ENCODE data around the gene LTB.

The LTB gene

GRCh38 chr6:31535538-31536324, 46.5 kb downstream of the LTB start:
- Histone ChIP-seq H3K27me3 (ENCODE audit: low read depth, low read length) (no peaks in the 10 kb centered on the region), H4K20me1 (ENCODE audit: insufficient read depth, low read length) (peaks cover 62% of the 10 kb centered on the region), H3K27ac (ENCODE audit: low read length) (no peak overlapping the region), H2AFZ (ENCODE audit: low read depth, low read length) (no peak overlapping the region), H3K79me2 (ENCODE audit: low read length) (peaks cover 61% of the 10 kb centered on the region), H3K36me3 (replicated peaks; ENCODE audit: low read depth, low read length) (peaks cover 68% of the 10 kb centered on the region), H3K9ac (ENCODE audit: low read length) (no peak overlapping the region), H3K4me1 (ENCODE audit: low read length) (peaks cover 17% of the 10 kb centered on the region), H3K9me3 (ENCODE audit: insufficient read depth, low read length) (no peaks in the 10 kb centered on the region), H3K4me3 (ENCODE audit: low read length) (no peak overlapping the region), H3K4me2 (ENCODE audit: low read length) (no peak overlapping the region)
- TF ChIP-seq EZH2phosphoT487 (IDR thresholded peaks at IDR 0.05; ENCODE audit: low read depth) (no peak), CTCF (IDR thresholded peaks at IDR 0.05; ENCODE audit: low read depth, low read length) (no peak)

- H3K36me3 ChIP-seq (replicated peaks; ENCODE audit: low read depth, low read length), result peaks cover 58% of the 10 kb centered on the region
- H3K27ac ChIP-seq (ENCODE audit: low read length), result no peak overlapping the region
- TF ChIP-seq EZH2phosphoT487 (IDR thresholded peaks at IDR 0.05; ENCODE audit: low read depth), result no peak
- TF ChIP-seq CTCF (IDR thresholded peaks at IDR 0.05; ENCODE audit: low read depth, low read length), result no peak
- H2AFZ ChIP-seq (ENCODE audit: low read depth, low read length), result no peak overlapping the region
- no peaks in the 10 kb centered on the region for H3K27me3 ChIP-seq (ENCODE audit: low read depth, low read length)
- H3K4me3 ChIP-seq (ENCODE audit: low read length), result no peak overlapping the region
- no peaks in the 10 kb centered on the region for H3K9me3 ChIP-seq (ENCODE audit: insufficient read depth, low read length)
- peaks cover 57% of the 10 kb centered on the region for H4K20me1 ChIP-seq (ENCODE audit: insufficient read depth, low read length)
- peaks cover 49% of the 10 kb centered on the region for H3K79me2 ChIP-seq (ENCODE audit: low read length)
- H3K4me2 ChIP-seq (ENCODE audit: low read length), result no peak overlapping the region
- H3K4me1 ChIP-seq (ENCODE audit: low read length), result peaks cover 7% of the 10 kb centered on the region
- no peak overlapping the region for H3K9ac ChIP-seq (ENCODE audit: low read length)
Observed at GRCh38 chr6:31534521-31535040, 47.6 kb downstream of the LTB start.

GRCh38 chr6:31534011-31534410, 48.2 kb downstream of the LTB start:
- H3K4me3 ChIP-seq (ENCODE audit: low read length), result no peak overlapping the region
- peaks cover 54% of the 10 kb centered on the region for H4K20me1 ChIP-seq (ENCODE audit: insufficient read depth, low read length)

More at GRCh38 chr6:31534011-31534410, 48.2 kb downstream of the LTB start:
- Histone ChIP-seq H3K4me1 (ENCODE audit: low read length) (peaks cover 1% of the 10 kb centered on the region), H3K36me3 (replicated peaks; ENCODE audit: low read depth, low read length) (peaks cover 52% of the 10 kb centered on the region), H2AFZ (ENCODE audit: low read depth, low read length) (no peak overlapping the region), H3K9ac (ENCODE audit: low read length) (no peak overlapping the region), H3K27ac (ENCODE audit: low read length) (no peak overlapping the region), H3K27me3 (ENCODE audit: low read depth, low read length) (no peaks in the 10 kb centered on the region), H3K4me2 (ENCODE audit: low read length) (no peak overlapping the region), H3K9me3 (ENCODE audit: insufficient read depth, low read length) (no peaks in the 10 kb centered on the region), H3K79me2 (ENCODE audit: low read length) (peaks cover 43% of the 10 kb centered on the region)
- no peak for TF ChIP-seq CTCF (IDR thresholded peaks at IDR 0.05; ENCODE audit: low read depth, low read length)
- no peak for TF ChIP-seq EZH2phosphoT487 (IDR thresholded peaks at IDR 0.05; ENCODE audit: low read depth)

Data from OCI-LY3 (cell line).